Stomach smooth muscle (tissue), 2 donors: Measurements from ENCODE around the gene OR4F15.
"Not testable (repeated sequence)": the region's sequence is repeated elsewhere in the genome, so short reads cannot be mapped to it uniquely, and the experiment has no call there.

Source experiments
- H3K27ac ChIP-seq: one replicate; pipeline ENCODE4 v1.7.0; 2013; ENCODE audit warnings: mild to moderate bottlenecking, low read length, inconsistent platforms
- H3K27me3 ChIP-seq, 2 donors: one replicate each; pipeline ENCODE4 v1.7.0; 2013; ENCODE audit warnings: low read length in 2 of 2; ENCODE audit not compliant: insufficient read depth in 2 of 2, control insufficient read depth in 1 of 2
- H3K36me3 ChIP-seq, 2 donors: one replicate each; pipeline ENCODE4 v1.7.0; 2013; ENCODE audit warnings: low read length in 2 of 2; ENCODE audit not compliant: control insufficient read depth in 2 of 2, insufficient read depth in 2 of 2
- H3K4me1 ChIP-seq: one replicate; pipeline ENCODE4 v1.7.0; 2013; ENCODE audit warnings: low read length; ENCODE audit not compliant: control insufficient read depth, insufficient read depth
- H3K4me3 ChIP-seq, 2 donors: one replicate each; pipeline ENCODE4 v1.7.0; 2013; ENCODE audit warnings: low read length in 2 of 2
- H3K9ac ChIP-seq, 2 donors: one replicate each; pipeline ENCODE4 v1.7.0; 2013; ENCODE audit warnings: low read length in 2 of 2, mild to moderate bottlenecking in 1 of 2
- H3K9me3 ChIP-seq, 2 donors: one replicate each; pipeline ENCODE4 v1.7.0; 2013; ENCODE audit warnings: low read length in 2 of 2; ENCODE audit not compliant: control insufficient read depth in 2 of 2
- donor health status: healthy.
- donor health status: Pancreatic carcinoma.

Gene OR4F15

DNA sequence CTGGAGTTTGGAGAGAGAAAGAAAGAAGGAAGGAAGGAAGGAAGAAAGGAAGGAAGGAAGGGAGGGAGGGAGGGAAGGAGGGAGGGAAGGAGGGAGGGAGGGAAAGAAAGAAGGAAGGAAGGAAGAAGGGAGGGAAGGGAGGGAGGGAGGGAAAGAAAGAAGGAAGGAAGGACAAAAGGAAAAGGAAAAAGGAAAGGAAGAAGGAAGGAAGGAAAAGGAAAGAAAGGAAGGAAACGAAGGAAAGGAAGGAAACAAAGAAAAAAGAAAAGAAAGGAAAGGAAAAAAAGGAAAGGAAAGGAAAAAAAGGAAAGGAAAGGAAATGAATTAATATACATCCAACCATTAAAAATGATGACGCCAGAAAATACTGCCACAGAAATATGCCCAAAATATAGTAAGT is 27.4 kb upstream of the OR4F15 start:
- Histone ChIP-seq H3K4me1 (no peaks in the 10 kb centered on the region), H3K27me3 (no peaks in the 10 kb centered on the region), H3K9me3 (no peaks in the 10 kb centered on the region), H3K4me3 (no peak overlapping the region), H3K27ac (no peak overlapping the region), H3K36me3 (no peaks in the 10 kb centered on the region), H3K9ac (no peak overlapping the region)

- H3K4me1 ChIP-seq, H3K27me3 ChIP-seq, H3K4me3 ChIP-seq, H3K9me3 ChIP-seq, H3K9ac ChIP-seq, H3K27ac ChIP-seq, H3K36me3 ChIP-seq: not testable (repeated sequence)
Observed at GRCh38 chr15:101786422-101786821, 25.6 kb upstream of the OR4F15 start.

DNA sequence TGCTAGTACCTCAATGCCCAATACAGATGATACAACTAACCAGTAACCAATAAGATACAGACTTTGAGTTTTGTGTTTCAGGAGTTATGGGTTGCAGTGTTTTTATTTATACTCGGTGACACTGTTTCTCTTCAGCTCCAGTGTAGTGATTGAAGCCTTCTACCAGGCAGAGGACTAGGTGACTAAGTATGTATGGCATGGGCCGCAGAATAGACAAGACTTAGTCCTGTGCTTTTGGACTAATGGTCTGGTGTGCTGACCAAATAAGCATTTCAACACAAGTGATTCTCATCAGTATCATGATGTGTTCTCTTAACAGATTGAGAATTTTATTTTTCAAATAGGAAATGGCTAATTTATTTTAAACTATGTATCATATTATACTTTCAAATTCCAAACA is 24.0 kb upstream of the OR4F15 start:
- not testable (repeated sequence) for H3K4me1 ChIP-seq, H3K27me3 ChIP-seq, H3K36me3 ChIP-seq, H3K4me3 ChIP-seq, H3K27ac ChIP-seq, H3K9me3 ChIP-seq, H3K9ac ChIP-seq

DNA sequence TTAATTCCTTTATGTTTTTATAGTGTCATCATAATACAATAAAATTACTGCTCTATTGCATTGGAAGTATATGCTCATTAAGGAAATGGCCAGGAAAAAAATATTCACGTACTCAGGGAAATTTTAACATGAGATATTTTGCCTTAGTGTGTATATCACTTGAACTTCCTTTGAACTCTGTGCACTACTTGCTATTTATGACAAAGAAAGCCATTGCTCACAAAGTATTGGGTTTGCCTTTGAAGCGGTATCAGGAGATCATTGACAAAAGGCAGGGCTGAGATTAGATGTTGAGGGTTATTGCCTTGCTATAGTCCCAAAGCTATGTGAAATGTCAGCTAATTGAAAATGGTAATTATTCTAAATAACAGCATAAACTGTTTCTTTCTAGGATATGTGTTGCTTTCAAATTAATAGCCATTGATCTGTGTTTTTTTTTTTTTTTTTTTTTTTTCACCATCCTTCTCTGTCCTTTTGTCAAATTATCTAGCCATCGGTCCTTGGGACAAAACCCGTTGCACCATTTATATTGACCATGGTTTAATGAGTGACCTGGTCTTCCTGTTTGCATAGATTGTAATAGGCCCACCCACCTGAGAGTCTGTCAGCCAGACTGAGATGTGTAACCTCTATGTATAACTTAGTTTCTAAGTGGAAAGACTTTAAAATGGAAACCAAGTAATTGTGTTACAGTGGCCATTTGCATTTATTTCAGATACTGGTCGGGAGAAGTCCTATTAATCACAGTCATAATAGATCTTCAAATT is 23.3 kb upstream of the OR4F15 start:
- H3K4me1 ChIP-seq, H3K36me3 ChIP-seq, H3K9me3 ChIP-seq, H3K27ac ChIP-seq, H3K27me3 ChIP-seq, H3K4me3 ChIP-seq, H3K9ac ChIP-seq: not testable (repeated sequence)

- not testable (repeated sequence) for H3K4me3 ChIP-seq, H3K9me3 ChIP-seq, H3K27me3 ChIP-seq, H3K9ac ChIP-seq, H3K27ac ChIP-seq, H3K36me3 ChIP-seq, H3K4me1 ChIP-seq
Observed at GRCh38 chr15:101790748-101791147, 21.3 kb upstream of the OR4F15 start.

DNA sequence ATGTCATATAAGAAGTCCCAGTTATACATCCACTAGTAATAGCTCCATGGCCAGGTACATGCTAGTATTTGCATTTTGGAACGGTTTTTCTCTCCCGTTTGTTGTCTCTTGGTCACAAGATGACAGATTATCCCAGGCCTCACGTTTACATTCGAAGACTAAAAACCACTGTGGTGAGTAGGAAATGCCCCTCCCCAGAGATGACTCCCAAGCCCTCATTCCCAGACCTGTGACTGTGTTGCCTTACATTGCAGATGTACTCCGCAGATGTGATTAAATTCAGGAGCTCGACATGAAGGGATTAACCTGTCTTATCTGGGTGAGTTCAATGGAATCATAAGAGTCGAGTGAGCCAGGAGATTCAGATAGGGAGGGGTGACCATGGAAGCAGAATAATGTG is 18.0 kb upstream of the OR4F15 start:
- H3K27me3 ChIP-seq, H3K27ac ChIP-seq, H3K9me3 ChIP-seq, H3K4me3 ChIP-seq, H3K9ac ChIP-seq, H3K36me3 ChIP-seq, H3K4me1 ChIP-seq: not testable (repeated sequence)

DNA sequence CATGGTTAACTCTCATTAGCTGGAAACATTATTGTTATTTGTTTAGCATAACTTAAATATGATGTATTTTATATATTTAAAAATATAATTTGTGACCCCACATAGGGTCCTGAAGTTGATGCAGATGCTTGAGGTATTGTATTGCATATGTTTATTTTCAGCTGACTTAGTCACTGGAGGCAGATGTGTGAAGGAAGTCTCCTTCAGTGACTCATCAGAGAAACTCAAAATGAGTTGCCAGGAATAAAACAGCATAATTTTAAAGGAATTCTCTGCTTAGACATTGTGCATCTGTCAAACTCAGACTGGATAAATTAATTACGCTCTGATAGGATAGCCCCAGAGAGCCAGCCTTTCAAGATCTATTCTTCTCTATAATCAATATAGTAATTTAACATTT is 16.5 kb upstream of the OR4F15 start:
- no peak overlapping the region for H3K9ac ChIP-seq
- H3K4me1 ChIP-seq, result no peaks in the 10 kb centered on the region
- H3K36me3 ChIP-seq, result no peaks in the 10 kb centered on the region
- H3K27ac ChIP-seq, result no peak overlapping the region
- no peaks in the 10 kb centered on the region for H3K27me3 ChIP-seq
- H3K9me3 ChIP-seq, result no peaks in the 10 kb centered on the region
- H3K4me3 ChIP-seq, result no peak overlapping the region

- Histone ChIP-seq H3K9me3 (peaks cover 0 to 3% of the 10 kb centered on the region in 2 donors), H3K4me3 (no peak overlapping the region), H3K27ac (no peak overlapping the region), H3K36me3 (no peaks in the 10 kb centered on the region), H3K4me1 (no peaks in the 10 kb centered on the region), H3K27me3 (no peaks in the 10 kb centered on the region), H3K9ac (no peak overlapping the region)
Observed at GRCh38 chr15:101799665-101800064, 12.3 kb upstream of the OR4F15 start.

- Histone ChIP-seq H3K36me3 (no peaks in the 10 kb centered on the region), H3K27ac (no peak overlapping the region), H3K9ac (no peak overlapping the region), H3K4me1 (no peaks in the 10 kb centered on the region), H3K27me3 (no peaks in the 10 kb centered on the region), H3K9me3 (peaks cover 0 to 3% of the 10 kb centered on the region in 2 donors), H3K4me3 (no peak overlapping the region)
Observed at GRCh38 chr15:101801048-101801447, 11.0 kb upstream of the OR4F15 start.

DNA sequence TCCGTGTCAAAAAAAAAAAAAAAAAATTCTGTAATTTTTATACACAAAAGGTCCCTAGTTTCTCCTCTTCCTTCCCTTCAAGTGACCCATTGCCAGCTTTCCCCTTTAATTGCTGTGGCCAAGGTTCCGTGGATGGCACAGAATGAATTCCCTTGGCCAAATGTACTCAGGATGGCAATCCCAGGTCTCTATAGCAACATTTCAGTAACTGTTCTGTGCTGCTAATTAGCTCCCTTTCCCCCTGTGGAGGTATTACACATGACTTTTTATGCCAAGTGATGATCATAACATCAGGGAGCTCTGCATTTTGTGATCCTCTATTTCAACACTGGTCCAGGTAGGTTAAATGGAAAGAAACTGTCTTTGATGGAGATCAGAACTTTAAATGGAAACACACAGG is 8.8 kb upstream of the OR4F15 start, which contains the start of gene OR4F6:
TSS of gene OR4F6 (plus strand) at position 301 of the 400 bp plus-strand sequence. CDS start 2,211 bp downstream, outside the sequence.
- Histone ChIP-seq H3K9ac (no peak within 1 kb of the TSS), H3K27me3 (no peaks in the 10 kb centered on the region), H3K4me3 (no peak within 1 kb of the TSS), H3K27ac (no peak within 1 kb of the TSS), H3K4me1 (no peaks in the 10 kb centered on the region), H3K36me3 (no peaks in the 10 kb centered on the region), H3K9me3 (peaks cover 0 to 3% of the 10 kb centered on the region in 2 donors)

GRCh38 chr15:101803676-101804075 is 8.3 kb upstream of the OR4F15 start:
- no peaks in the 10 kb centered on the region for H3K36me3 ChIP-seq

More at GRCh38 chr15:101803676-101804075, 8.3 kb upstream of the OR4F15 start:
- Histone ChIP-seq H3K9ac (no peak overlapping the region), H3K27me3 (no peaks in the 10 kb centered on the region), H3K9me3 (peaks cover 0 to 3% of the 10 kb centered on the region in 2 donors), H3K4me3 (no peak overlapping the region), H3K4me1 (no peaks in the 10 kb centered on the region), H3K27ac (no peak overlapping the region)
